Retinal pigment epithelial cell (primary cell): ENCODE data around the gene GALR1.

Experiments used
- DNase-seq: peaks from one replicate; pipeline ENCODE4 v3.0.0-alpha.2; 2010; ENCODE audit warnings: low read depth
- H3K4me3 ChIP-seq: 2 replicates; pipeline ENCODE4 v1.5.1; 2011; ENCODE audit warnings: mild to moderate bottlenecking, low read length, control low read depth, moderate library complexity
- TF ChIP-seq, protein P1 (sequence below): conservative IDR thresholded peaks from 2 replicates; pipeline ENCODE4 v1.5.1; 2011; ENCODE audit warnings: low read depth, low read length, control low read depth, inconsistent platforms

GALR1 gene

GRCh38 chr18:77249569-77250500, at the start of gene GALR1:
TSS of gene GALR1 (plus strand) at chr18:77249848. CDS start at chr18:77250549, 701 bp downstream.
- H3K4me3 ChIP-seq = peak within 1 kb of the TSS; percentile 8
- no peak for DNase-seq
- TF ChIP-seq, protein P1, sequence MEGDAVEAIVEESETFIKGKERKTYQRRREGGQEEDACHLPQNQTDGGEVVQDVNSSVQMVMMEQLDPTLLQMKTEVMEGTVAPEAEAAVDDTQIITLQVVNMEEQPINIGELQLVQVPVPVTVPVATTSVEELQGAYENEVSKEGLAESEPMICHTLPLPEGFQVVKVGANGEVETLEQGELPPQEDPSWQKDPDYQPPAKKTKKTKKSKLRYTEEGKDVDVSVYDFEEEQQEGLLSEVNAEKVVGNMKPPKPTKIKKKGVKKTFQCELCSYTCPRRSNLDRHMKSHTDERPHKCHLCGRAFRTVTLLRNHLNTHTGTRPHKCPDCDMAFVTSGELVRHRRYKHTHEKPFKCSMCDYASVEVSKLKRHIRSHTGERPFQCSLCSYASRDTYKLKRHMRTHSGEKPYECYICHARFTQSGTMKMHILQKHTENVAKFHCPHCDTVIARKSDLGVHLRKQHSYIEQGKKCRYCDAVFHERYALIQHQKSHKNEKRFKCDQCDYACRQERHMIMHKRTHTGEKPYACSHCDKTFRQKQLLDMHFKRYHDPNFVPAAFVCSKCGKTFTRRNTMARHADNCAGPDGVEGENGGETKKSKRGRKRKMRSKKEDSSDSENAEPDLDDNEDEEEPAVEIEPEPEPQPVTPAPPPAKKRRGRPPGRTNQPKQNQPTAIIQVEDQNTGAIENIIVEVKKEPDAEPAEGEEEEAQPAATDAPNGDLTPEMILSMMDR = no peak

DNA sequence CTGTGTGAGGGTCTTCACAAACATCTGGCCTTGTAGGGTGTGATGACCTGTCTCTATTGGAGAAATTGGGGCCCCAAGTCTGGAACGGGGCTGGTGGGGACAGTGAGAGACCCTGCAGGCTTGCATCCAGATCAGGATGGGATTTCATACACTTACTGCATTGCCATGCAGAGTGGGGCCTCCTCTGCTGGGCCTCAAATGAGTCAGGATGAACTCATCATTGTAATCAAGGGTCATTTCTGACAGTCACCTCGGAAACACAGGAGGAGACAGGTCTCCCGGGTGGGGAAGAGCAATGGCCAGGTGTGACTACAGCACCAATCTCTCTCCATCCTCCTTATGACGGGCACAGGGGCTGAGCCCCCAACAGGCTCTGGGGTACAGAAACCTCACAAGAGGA, 48.1 kb upstream of the GALR1 start:
- no peak for DNase-seq
- TF ChIP-seq, protein P1 = no peak
- H3K4me3 ChIP-seq = no peak overlapping the region

GRCh38 chr18:77202329-77202728, 47.3 kb upstream of the GALR1 start:
- no peak overlapping the region for H3K4me3 ChIP-seq
- DNase-seq = no peak
- TF ChIP-seq, protein P1 = no peak

- no peak overlapping the region for H3K4me3 ChIP-seq
- TF ChIP-seq, protein P1 = no peak
- no peak for DNase-seq
Measured at GRCh38 chr18:77203071-77203470, 46.6 kb upstream of the GALR1 start.

- no peak overlapping the region for H3K4me3 ChIP-seq
- TF ChIP-seq, protein P1 = no peak
- DNase-seq = no peak
Measured at GRCh38 chr18:77203851-77204250, 45.8 kb upstream of the GALR1 start.

- DNase-seq = no peak
- H3K4me3 ChIP-seq = no peak overlapping the region
- TF ChIP-seq, protein P1 = no peak
Measured at GRCh38 chr18:77205769-77206168, 43.9 kb upstream of the GALR1 start.
